Coronary artery (tissue), 2 donors: ENCODE results near the gene GFRA1.

Experiments
- DNase-seq: peaks from one replicate; pipeline ENCODE4 v3.0.0-alpha.2; 2017; ENCODE audit warnings: low spot score
- H3K27ac ChIP-seq, 2 donors: fragments of 200-600 bp; sonication (generic); one replicate each; pipeline ENCODE4 v1.5.1; 2016 to 2019
- H3K4me3 ChIP-seq: fragments of 200-600 bp; sonication (generic); 2 replicates; pipeline ENCODE4 v1.5.1; 2016; ENCODE audit warnings: mild to moderate bottlenecking, moderate library complexity
- TF ChIP-seq, protein P1 (sequence below): fragments of 200-600 bp; sonication (generic); IDR thresholded peaks from one replicate; pipeline ENCODE4 v1.5.1; 2019; ENCODE audit warnings: antibody characterized with exemption

GFRA1 gene

GRCh38 chr10:116194061-116194460 is 78.9 kb downstream of the GFRA1 start:
- TF ChIP-seq, protein P1, sequence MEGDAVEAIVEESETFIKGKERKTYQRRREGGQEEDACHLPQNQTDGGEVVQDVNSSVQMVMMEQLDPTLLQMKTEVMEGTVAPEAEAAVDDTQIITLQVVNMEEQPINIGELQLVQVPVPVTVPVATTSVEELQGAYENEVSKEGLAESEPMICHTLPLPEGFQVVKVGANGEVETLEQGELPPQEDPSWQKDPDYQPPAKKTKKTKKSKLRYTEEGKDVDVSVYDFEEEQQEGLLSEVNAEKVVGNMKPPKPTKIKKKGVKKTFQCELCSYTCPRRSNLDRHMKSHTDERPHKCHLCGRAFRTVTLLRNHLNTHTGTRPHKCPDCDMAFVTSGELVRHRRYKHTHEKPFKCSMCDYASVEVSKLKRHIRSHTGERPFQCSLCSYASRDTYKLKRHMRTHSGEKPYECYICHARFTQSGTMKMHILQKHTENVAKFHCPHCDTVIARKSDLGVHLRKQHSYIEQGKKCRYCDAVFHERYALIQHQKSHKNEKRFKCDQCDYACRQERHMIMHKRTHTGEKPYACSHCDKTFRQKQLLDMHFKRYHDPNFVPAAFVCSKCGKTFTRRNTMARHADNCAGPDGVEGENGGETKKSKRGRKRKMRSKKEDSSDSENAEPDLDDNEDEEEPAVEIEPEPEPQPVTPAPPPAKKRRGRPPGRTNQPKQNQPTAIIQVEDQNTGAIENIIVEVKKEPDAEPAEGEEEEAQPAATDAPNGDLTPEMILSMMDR, result no peak
- Histone ChIP-seq H3K27ac (no peak overlapping the region), H3K4me3 (no peak overlapping the region)
- DNase-seq, result no peak

DNA sequence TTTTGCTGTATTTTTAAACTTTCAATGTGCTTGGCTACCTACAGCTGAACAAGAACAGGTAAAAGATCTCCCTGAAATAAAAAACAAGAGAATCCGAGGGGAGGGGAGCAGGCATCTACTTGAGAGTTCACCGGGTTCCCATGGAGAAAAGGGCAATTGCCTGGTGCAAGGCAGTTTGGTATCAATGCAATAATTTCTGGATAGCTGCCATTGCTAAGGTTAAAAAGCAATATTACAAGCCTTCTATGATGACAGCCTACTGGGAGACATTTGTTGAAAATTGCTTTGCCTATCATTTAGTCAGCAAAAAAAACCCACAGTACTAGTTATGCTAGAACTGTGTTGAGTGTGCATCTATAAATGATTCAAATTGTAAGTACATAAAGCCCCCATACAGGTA is 82.1 kb downstream of the GFRA1 start:
- Histone ChIP-seq H3K4me3 (no peak overlapping the region), H3K27ac (no peak overlapping the region)
- TF ChIP-seq, protein P1, result no peak
- no peak for DNase-seq

- TF ChIP-seq, protein P1, result no peak
- Histone ChIP-seq H3K4me3 (no peak overlapping the region), H3K27ac (no peak overlapping the region)
- no peak for DNase-seq
These were observed 86.7 kb downstream of the GFRA1 start for GRCh38 chr10:116186273-116186672.

GRCh38 chr10:116185199-116185867 is 87.7 kb downstream of the GFRA1 start:
- H3K27ac ChIP-seq, result no peak overlapping the region
- TF ChIP-seq, protein P1, result no peak
- no peak overlapping the region for H3K4me3 ChIP-seq
- no peak for DNase-seq

DNA sequence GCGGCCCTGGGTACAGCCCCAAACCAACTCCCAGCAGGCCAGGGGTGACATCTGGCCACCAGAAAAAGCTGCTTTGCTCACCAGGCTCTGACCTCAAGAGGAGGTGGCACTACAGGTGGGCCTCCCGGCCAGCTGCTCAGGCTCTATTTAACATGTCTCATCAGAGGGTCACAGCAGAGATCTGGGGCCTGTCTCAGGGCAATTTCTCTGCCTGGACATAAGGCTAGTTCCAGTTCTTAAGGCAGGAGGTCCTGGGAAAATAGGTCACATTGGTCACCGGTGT is 88.6 kb downstream of the GFRA1 start:
- TF ChIP-seq, protein P1, result no peak
- DNase-seq, result no peak
- no peak overlapping the region for H3K4me3 ChIP-seq
- H3K27ac ChIP-seq, result no peak overlapping the region

DNA sequence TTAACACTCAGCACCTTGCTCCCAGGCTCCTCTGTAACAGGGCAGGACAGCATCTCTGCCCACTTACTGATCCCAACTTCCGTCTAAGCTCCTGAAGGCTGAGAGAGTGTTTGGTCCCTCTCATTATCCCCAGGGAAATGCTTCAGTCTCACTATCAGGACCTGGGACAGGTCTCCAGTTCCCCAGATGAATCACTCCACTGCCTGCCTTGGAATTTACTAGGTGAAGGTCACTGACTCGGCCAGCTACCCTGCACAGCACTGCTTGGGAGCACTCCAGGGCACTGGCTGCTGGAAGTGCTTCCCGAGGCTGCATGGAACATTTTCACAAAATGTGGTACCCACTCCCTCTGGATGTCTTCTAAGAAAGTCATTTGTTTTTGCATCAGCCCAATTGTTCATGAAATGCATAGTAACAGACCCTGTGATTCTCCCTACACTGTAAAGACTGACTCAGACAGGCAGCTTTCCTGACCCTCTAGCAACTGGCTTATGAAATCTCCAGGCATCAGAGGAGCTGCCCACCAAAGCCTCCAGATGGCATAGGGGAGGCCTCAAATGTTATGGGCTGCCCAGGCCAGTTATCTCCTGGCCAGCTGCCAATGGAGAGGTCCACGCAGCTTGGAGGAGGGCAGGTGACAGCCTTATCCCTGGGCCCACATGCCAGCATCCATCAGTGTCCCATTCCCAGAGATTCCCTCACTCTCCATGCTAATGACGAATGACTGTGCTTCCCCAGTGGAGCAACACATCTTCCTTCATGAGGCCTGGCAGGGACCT is 89.1 kb downstream of the GFRA1 start:
- Histone ChIP-seq H3K4me3 (no peak overlapping the region), H3K27ac (no peak overlapping the region)
- TF ChIP-seq, protein P1, result no peak
- DNase-seq, result no peak

- Histone ChIP-seq H3K27ac (no peak overlapping the region), H3K4me3 (no peak overlapping the region)
- TF ChIP-seq, protein P1, result no peak
- no peak for DNase-seq
These were observed 90.6 kb downstream of the GFRA1 start for GRCh38 chr10:116182426-116182825.
